NB4 (cell line): ENCODE data around the gene KRT12.

Experiments used
- POLR2A ChIP-seq: IDR thresholded peaks from 2 replicates; pipeline ENCODE4 v1.6.1; 2011; ENCODE audit warnings: mild to moderate bottlenecking; ENCODE audit not compliant: insufficient read length; ENCODE audit errors: extremely low read depth
- TF ChIP-seq, protein P1 (sequence below): IDR thresholded peaks from one replicate; pipeline ENCODE4 v1.5.1; 2012; ENCODE audit warnings: low read depth, low read length

DNA sequence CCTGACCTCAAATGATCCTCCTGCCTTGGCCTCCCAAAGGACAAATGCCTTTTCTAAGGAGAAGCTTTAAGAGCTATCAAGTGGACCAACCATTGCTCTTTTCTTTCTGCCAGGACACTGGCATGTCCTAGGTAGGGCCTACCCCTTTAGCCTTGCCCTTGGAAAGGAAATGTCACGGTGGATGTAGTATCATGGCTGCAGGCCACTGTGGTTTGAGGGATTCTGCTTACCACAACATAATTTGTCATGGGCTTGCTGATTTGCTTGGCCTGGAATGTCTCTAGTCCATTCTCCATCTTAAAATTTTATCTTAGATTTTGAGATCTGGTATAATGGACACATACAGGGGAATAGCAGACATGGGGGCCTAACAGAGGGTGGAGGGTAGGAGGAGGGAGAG is 12.0 kb upstream of the KRT12 start:
- TF ChIP-seq, protein P1, sequence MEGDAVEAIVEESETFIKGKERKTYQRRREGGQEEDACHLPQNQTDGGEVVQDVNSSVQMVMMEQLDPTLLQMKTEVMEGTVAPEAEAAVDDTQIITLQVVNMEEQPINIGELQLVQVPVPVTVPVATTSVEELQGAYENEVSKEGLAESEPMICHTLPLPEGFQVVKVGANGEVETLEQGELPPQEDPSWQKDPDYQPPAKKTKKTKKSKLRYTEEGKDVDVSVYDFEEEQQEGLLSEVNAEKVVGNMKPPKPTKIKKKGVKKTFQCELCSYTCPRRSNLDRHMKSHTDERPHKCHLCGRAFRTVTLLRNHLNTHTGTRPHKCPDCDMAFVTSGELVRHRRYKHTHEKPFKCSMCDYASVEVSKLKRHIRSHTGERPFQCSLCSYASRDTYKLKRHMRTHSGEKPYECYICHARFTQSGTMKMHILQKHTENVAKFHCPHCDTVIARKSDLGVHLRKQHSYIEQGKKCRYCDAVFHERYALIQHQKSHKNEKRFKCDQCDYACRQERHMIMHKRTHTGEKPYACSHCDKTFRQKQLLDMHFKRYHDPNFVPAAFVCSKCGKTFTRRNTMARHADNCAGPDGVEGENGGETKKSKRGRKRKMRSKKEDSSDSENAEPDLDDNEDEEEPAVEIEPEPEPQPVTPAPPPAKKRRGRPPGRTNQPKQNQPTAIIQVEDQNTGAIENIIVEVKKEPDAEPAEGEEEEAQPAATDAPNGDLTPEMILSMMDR, result no peak
- TF ChIP-seq POLR2A, result no peak
